HEK293T (cell line): ENCODE results near the gene ETFDH.

ENCODE experiments used
- BHLHE40 ChIP-seq: fragments of 450-650 bp; IDR thresholded peaks from 2 replicates; pipeline ENCODE4 v1.6.1; 2016; ENCODE audit warnings: mild to moderate bottlenecking, moderate library complexity, borderline replicate concordance
- ELF4 ChIP-seq: fragments of 450-650 bp; IDR thresholded peaks from 2 replicates; pipeline ENCODE4 v1.6.1; 2017; ENCODE audit warnings: antibody characterized with exemption
- FOXM1 ChIP-seq: fragments of 450-650 bp; IDR thresholded peaks from 2 replicates; pipeline ENCODE4 v1.6.1; 2017; ENCODE audit warnings: mild to moderate bottlenecking, borderline replicate concordance
- HDGF ChIP-seq: fragments of 450-650 bp; IDR thresholded peaks from 2 replicates; pipeline ENCODE4 v1.6.1; 2017; ENCODE audit warnings: antibody characterized with exemption, borderline replicate concordance
- SP1 ChIP-seq: fragments of 450-650 bp; IDR thresholded peaks from 2 replicates; pipeline ENCODE4 v1.6.1; 2017
- SUZ12 ChIP-seq: fragments of 450-650 bp; IDR thresholded peaks from 2 replicates; pipeline ENCODE4 v1.6.1; 2016; ENCODE audit warnings: mild to moderate bottlenecking
- ZNF384 ChIP-seq: fragments of 450-650 bp; IDR thresholded peaks from 2 replicates; pipeline ENCODE4 v1.6.1; 2016

DNA sequence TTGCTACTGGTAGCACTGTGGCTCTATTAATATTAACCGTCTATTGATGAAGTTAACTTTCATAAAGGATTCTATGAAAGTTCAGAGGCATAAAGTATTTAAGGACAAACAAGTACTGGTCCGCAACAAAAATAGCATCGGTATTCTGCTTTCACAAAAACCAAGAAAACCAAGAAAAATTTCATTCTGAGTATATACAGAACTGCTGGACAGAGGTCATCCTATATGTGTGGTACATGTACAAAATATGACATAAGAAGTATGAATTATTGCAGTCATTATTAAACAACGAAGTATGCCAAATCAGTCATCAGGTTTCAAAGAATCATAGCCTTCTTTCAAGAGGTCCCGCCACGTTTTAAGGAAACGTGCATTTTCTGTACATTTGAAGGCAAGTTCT lies 2.8 kb upstream of the ETFDH start:
- TF ChIP-seq SP1 (no peak), ZNF384 (no peak), ELF4 (no peak), HDGF (no peak), FOXM1 (no peak), BHLHE40 (no peak), SUZ12 (no peak)
